ENCODE data around the gene OR6C2.
"Not testable (repeated sequence)": the region's sequence is repeated elsewhere in the genome, so short reads cannot be mapped to it uniquely, and the experiment has no call there.

The OR6C2 gene

DNA sequence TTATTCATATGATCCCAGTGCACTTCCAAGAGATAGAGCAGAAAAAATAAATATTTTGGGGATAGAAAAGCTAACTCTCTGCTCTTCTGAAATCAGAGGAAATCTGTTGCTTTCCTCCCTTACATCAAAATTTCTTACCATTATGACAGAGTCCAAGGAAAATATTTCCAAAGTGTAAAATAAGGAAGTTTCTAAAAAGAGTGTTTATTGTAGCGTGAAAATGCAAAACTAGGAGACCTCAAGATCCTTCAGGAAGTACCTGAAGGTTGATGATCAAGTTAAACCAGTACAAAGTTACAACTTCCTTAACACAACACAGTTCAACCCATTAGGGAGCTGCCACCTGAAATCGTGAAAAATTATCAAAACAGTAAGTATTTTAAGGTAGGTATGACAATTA is at the start of gene OR6C2:
OR6C2 (plus strand) TSS at position 301 of the 400 bp plus-strand sequence. CDS start 8,138 bp downstream, outside the sequence.
- no peak for DNase-seq (ENCODE audit: low spot score)

DNA sequence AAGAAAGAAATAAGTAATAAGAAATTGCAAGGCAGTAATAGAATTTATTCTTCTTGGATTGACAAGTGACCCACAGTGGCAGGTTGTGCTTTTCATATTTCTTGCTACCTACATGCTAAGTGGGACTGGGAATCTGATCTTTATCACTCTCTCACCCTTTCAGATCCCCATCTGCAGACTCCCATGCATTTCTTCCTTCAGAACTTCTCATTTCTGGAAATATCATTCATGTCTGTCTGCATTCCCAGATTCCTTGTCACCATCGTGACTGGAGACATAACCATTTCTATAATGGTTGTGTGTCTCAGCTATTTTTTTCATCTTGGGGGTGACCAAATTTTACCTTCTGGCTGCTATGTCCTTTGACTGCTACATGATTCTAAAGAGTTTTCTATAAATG is 47.5 kb upstream of the OR6C2 start:
- DNase-seq (ENCODE audit: low spot score), result no peak

DNA sequence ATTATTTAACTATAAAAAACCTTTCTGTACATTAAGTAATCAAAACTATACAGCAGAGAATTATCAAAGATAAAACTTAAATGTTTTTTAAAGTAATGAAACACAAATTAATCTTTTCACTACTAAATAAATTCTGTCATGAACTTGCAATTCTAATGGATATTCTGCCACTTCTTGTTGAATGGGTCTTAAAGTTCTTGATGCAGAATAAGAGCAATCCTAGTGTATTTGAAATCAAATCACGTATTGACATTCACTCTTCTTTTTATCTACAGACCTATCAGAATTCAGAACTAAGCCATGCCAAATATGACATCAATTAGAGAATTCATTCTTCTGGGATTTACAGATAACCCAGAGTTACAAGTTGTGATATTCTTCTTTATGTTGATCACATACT is 43.6 kb upstream of the OR6C2 start, which contains the start of gene OR6C65:
OR6C65 (plus strand) TSS at position 301 of the 400 bp plus-strand sequence; CDS start at position 301, 0 bp downstream.
- no peak for DNase-seq (ENCODE audit: low spot score)

- DNase-seq (ENCODE audit: low spot score), result peak; percentile 25
Observed at GRCh38 chr12:55407866-55408265, 36.0 kb upstream of the OR6C2 start.

GRCh38 chr12:55409133-55409532 is 34.7 kb upstream of the OR6C2 start:
- DNase-seq (ENCODE audit: low spot score), result not testable (repeated sequence)

GRCh38 chr12:55412138-55412537 is 31.7 kb upstream of the OR6C2 start:
- DNase-seq (ENCODE audit: low spot score), result not testable (repeated sequence)

- not testable (repeated sequence) for DNase-seq (ENCODE audit: low spot score)
Observed at GRCh38 chr12:55413498-55414388, 30.1 kb upstream of the OR6C2 start.

- DNase-seq (ENCODE audit: low spot score), result not testable (repeated sequence)
Observed at GRCh38 chr12:55414396-55414823, 29.5 kb upstream of the OR6C2 start.

GRCh38 chr12:55414889-55415288 is 29.0 kb upstream of the OR6C2 start:
- not testable (repeated sequence) for DNase-seq (ENCODE audit: low spot score)

DNA sequence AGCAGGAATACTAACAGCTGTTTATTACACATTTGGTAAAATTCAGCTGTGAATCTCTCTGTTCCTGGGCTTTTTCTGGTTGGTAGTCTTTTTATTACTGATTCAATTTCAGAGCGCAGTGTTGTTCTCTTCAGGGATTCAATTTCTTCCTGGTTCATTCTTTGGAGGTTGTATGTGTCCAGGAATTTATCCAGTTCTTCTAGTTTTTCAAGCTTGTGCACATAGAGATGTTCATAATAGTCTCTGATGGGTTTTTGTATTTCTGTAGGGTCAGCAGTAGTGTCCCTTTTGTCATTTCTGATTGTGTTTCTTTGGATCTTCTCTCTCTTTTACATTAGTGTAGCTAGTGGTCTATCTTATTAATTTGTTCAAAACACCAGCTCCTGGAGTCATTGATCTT is 26.9 kb upstream of the OR6C2 start:
- DNase-seq (ENCODE audit: low spot score), result no peak

DNA sequence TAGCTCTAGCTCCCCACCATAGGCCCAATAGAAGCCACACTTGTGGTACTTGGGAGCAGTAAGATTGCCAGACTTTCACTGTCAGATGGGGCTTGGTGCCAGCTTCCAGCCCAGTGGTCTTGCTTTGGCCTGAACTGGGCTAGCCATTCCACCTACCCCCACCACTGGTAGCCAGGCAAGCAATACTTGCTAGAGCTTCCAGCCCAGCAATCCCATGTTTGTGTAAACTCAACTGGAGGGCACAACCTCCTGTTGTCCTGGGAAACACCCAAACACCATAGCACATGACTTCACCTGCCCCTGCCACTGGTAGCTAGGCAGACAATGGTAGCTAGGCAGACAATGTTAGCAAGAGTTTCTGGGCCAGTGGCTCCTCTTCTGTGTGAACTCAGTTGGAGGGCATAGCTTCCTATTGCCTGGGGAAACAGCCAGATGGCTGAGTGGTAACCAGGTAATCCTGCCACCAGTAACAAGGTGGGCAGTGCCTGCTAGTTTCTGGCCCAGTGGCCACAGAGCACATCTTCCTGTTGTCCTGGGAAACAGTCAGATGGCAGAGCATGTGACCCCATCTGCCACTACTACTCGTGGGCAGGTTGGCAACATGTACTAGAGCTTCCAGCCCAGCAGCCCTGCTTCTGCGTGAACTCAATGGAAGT is 23.4 kb upstream of the OR6C2 start:
- DNase-seq (ENCODE audit: low spot score), result no peak

GRCh38 chr12:55425954-55426353 is 17.9 kb upstream of the OR6C2 start, which contains the start of gene OR6C76:
OR6C76 (plus strand) TSS chr12:55426254; CDS start chr12:55426254, 0 bp downstream.
- DNase-seq (ENCODE audit: low spot score), result no peak

- no peak for DNase-seq (ENCODE audit: low spot score)
Observed at GRCh38 chr12:55428331-55429243, 15.3 kb upstream of the OR6C2 start.

GRCh38 chr12:55441233-55441632 is 2.6 kb upstream of the OR6C2 start:
- not testable (repeated sequence) for DNase-seq (ENCODE audit: low spot score)

DNA sequence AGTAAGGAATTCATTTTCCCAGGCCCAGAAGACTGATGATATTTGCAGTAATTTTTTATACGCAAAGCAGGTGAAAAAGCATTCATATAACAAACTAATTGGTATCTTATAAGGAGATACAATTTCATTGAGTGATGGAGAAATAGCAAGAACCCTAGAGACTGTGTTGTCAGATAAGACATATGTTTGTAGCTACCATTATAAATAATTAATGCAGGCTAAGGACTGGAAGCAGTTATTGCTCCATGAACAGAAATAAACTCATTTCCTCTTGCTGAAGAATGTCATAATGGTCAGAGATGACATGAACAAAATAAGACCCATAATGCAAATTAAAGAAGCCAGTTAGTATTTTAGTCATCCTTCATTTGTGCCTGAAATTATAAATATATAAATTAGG is 1.5 kb downstream of the OR6C2 start:
- no peak for DNase-seq (ENCODE audit: low spot score)

DNA sequence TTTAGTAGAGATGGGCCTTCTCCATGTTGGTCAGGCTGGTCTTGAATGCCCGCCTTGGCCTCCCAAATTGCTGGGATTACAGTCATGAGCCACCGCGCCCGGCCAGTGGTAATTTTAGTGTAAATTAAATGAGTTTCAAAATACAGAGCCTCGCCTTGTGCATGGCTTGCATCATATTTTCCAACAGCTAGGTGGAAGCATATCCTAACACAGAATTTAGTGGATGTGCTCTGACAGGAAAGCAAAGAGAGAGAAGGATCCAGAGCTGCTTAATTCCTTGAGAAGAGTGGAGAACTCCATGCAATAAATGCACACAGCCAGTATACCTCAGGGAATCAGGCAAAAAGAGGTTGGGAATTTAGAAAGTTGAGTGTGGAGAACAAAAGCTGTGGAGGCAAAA is 2.5 kb downstream of the OR6C2 start:
- no peak for DNase-seq (ENCODE audit: low spot score)

DNA sequence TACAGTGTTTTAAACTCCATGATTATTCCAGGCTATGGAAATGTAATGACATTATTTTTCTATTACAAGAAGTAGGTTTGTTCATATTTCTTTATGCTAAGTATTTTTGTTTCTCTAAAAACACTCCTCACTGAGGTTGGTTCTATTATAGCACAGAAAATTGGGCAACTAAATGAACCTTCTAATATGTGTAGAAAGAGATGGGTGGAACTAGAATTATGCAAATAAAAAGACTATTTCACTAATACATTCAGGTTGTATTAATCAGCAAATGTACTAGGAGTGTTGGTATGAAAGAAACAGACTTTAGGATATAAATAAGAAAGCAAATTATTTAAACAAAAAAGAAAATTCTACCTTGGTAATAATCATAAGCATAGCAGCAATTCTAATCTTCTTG is 4.9 kb downstream of the OR6C2 start:
- no peak for DNase-seq (ENCODE audit: low spot score)

DNA sequence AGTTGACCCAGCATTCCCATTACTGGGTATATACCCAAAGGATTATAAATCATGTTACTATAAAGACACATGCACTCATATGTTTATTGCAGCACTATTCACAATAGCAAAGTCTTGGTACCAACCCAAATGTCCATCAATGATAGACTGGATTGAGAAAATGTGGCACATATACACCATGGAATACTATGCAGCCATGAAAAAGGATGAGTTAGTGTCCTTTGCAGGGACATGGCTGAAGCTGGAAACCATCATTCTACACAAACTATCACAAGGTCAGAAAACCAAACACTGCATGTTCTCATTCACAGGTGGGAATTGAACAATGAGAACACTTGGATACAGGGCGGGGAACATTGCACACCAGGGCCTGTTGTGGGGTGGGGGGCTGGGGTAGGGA is 21.1 kb downstream of the OR6C2 start:
- not testable (repeated sequence) for DNase-seq (ENCODE audit: low spot score)

DNA sequence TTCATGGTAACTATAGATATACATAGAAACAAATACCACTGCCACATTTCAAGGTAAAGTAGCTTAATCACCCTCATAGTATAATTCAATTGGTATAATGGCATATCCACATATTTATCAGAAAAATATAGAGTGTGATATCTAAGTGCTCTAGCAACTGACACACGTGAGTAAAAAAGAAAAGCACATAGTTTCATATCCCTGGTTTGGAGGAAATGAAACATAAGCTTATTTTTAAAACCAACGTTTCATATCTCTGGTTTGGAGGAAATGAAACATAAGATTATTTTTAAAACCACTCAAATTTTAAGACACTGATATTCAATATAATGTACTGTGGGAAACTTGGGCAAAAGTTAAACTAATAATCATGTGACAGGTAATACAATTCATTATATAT is 24.0 kb downstream of the OR6C2 start:
- DNase-seq (ENCODE audit: low spot score), result no peak

DNA sequence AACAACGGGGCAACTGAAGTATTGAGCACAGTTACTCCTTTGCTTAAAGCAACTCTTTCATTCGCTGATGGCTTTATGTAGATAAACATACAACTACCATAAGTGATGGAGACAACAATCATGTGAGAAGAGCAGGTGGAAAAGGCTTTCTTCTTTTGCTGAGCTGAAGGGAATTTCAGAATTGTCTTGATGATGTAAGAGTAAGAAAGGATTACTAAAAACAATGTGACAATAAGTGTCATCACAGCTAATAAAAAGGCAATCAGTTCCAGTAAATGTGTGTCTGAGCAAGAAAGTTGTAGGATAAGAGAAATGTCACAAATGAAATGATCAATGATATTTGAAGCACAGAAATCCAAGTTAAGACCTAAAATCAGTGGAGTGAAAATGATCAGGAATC is 25.4 kb downstream of the OR6C2 start:
- DNase-seq (ENCODE audit: low spot score), result no peak

DNA sequence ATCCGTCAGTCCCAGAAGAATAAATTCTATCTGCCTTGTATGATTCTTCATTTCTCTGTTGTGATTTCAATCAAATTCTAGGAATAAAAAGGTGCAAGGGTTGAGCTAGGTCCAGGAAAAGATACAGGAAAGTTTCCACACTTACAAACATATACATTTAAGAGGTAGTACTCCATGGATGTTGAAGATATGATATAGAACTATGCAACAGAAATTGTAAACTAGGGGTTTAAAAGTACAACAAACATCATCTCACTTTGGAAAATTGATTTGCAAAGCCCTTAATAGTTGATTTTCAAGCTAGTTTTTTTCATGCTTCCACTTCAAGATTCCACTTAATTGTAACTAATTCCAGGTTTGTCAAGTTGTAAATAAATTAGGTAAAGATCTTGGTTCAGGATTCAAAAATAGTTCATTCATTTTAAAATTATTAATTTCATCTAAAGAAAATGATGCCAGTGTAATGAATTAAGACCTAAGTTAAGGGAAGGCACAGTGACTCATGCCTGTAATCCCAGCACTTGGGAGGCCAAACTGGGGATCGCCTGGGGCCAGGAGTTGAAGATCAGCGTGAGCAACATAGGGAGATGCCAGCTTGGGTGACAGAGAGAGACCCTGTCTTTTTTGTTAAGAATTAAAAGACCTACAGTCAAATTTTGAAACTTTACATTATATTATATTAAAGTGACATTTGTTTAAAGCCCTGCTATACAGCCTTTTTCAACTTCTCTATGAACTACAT is 26.4 kb downstream of the OR6C2 start, which contains the start of gene OR6C70:
OR6C70 (minus strand) TSS at position 51 of the 742 bp plus-strand sequence; CDS start at position 51, 0 bp downstream.
- no peak for DNase-seq (ENCODE audit: low spot score)
